ENCODE measurements around the gene ARHGEF38. TPM values are rescaled to one million over a fixed set of nuclear protein-coding genes. Genes with fewer than 3 reads are reported as not detected.

Gene ARHGEF38
- total RNA-seq, 4 donors from 2014 or later, result 0.13 to 0.29 TPM; not detected in 2

DNA sequence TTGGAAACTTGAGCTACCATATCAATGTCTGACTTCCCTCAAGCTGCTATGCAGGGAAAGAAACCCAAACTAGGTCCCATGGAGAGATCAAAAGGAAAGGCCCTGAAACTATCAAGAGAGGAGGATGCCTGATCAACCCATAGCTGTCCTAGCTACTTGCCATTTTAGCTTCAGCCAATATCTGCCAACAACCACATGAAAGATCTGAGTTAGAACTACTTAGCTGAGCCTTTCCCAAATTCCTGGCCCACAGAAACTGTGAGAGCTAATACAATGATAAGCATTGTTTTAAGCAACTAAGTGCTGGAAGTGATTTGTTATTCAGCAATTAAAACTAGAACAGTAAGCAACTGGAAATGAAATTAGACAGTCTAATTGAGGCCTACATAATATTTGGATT, 6.3 kb upstream of the ARHGEF38 start:
- TF ChIP-seq, protein P1, sequence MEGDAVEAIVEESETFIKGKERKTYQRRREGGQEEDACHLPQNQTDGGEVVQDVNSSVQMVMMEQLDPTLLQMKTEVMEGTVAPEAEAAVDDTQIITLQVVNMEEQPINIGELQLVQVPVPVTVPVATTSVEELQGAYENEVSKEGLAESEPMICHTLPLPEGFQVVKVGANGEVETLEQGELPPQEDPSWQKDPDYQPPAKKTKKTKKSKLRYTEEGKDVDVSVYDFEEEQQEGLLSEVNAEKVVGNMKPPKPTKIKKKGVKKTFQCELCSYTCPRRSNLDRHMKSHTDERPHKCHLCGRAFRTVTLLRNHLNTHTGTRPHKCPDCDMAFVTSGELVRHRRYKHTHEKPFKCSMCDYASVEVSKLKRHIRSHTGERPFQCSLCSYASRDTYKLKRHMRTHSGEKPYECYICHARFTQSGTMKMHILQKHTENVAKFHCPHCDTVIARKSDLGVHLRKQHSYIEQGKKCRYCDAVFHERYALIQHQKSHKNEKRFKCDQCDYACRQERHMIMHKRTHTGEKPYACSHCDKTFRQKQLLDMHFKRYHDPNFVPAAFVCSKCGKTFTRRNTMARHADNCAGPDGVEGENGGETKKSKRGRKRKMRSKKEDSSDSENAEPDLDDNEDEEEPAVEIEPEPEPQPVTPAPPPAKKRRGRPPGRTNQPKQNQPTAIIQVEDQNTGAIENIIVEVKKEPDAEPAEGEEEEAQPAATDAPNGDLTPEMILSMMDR (IDR thresholded peaks at IDR 0.05), result no peak
- no peak for TF ChIP-seq POLR2A (IDR thresholded peaks at IDR 0.05)
- Histone ChIP-seq H3K4me1 (no peaks in the 10 kb centered on the region), H3K4me3 (no peak overlapping the region), H3K27me3 (no peaks in the 10 kb centered on the region), H3K9me3 (no peaks in the 10 kb centered on the region), H3K36me3 (no peaks in the 10 kb centered on the region), H3K27ac (no peak overlapping the region)
- DNase-seq, result no peak
- intact Hi-C loops (cut with DNase I), result no loop called here

DNA sequence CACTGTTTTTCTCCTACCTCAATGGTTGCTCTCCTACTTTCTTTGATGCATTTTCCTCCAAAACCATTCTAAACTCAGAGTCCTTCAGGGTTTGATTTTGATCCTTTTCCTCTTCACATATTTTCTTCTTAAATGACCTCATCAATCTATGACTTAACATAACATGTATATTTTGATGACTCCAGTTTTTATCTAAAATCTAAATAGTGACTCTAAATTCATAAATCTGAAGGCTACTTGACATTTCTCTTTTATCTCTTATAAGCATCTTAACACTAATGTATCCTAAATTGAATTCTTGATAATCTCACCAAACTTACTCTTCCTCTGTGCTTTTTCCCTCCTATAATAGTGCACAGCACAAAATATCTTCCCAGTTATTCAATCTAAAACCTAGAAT, 4.7 kb upstream of the ARHGEF38 start:
- intact Hi-C loops (cut with DNase I), result no loop called here
- Histone ChIP-seq H3K4me3 (no peak overlapping the region), H3K9me3 (no peaks in the 10 kb centered on the region), H3K27me3 (no peaks in the 10 kb centered on the region), H3K27ac (no peak overlapping the region), H3K36me3 (no peaks in the 10 kb centered on the region), H3K4me1 (peaks cover 0 to 14% (median 6%) of the 10 kb centered on the region in 3 donors)
- TF ChIP-seq, protein P1 (IDR thresholded peaks at IDR 0.05), result no peak
- no peak for TF ChIP-seq POLR2A (IDR thresholded peaks at IDR 0.05)
- no peak for DNase-seq

DNA sequence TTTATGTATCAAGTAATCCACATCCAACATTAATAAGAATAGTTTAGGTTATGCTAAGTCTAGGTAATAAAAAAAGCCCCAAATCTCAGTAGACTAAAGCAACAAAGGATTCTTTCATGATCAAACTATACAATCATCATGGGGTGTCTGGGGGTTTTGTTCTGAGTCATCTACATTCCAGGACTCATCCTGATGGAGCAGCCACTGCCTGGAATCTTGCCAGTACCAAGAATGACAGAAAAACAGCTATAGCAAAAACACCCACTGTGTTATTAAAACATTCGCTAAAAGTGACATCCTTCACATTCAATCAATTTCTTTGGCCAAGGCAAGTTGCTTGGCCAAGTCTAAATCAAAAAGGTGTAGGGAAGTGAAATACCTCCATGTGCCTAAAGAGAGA, 3.9 kb upstream of the ARHGEF38 start:
- no peaks in the 10 kb centered on the region for H3K27me3 ChIP-seq
- 73 to 100% methylated on average over 1 of the region's 1 CpG for WGBS, 2 donors
- intact Hi-C loops (cut with DNase I), result no loop called here
- H3K9me3 ChIP-seq, result no peaks in the 10 kb centered on the region
- peaks cover 0 to 15% (median 6%) of the 10 kb centered on the region in 3 donors for H3K4me1 ChIP-seq
- H3K4me3 ChIP-seq, result no peak overlapping the region
- H3K36me3 ChIP-seq, result no peaks in the 10 kb centered on the region
- DNase-seq, result no peak
- no peak overlapping the region for H3K27ac ChIP-seq
- TF ChIP-seq, protein P1 (IDR thresholded peaks at IDR 0.05), result no peak
- TF ChIP-seq POLR2A (IDR thresholded peaks at IDR 0.05), result no peak

DNA sequence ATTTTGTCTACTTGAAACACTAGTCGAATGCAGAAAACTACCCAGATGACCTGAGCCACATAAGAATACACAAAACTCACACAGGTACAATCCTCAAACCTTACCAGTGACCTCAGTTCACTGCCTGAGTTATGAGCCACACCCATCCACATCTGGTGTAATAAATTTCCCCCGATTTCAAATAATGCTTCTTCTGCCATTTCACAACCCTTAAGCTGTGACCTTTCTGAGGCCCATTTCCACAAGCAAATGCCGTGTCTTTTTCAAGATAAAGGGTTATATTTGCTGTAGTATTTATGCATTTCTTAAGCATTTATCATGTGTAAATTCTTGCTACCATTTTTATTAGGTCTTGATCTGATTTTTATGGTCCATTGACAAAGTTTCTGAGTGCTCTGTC, 1.8 kb upstream of the ARHGEF38 start:
- no peak for TF ChIP-seq POLR2A (IDR thresholded peaks at IDR 0.05)
- TF ChIP-seq, protein P1 (IDR thresholded peaks at IDR 0.05), result no peak
- intact Hi-C loops (cut with DNase I), result no loop called here
- Histone ChIP-seq H3K4me1 (peaks cover 0 to 15% (median 6%) of the 10 kb centered on the region in 3 donors), H3K27me3 (no peaks in the 10 kb centered on the region), H3K36me3 (no peaks in the 10 kb centered on the region), H3K4me3 (no peak overlapping the region), H3K9me3 (no peaks in the 10 kb centered on the region), H3K27ac (no peak overlapping the region)
- WGBS, 2 donors, result 68 to 70% methylated on average over 3 of the region's 3 CpGs
- no peak for DNase-seq

DNA sequence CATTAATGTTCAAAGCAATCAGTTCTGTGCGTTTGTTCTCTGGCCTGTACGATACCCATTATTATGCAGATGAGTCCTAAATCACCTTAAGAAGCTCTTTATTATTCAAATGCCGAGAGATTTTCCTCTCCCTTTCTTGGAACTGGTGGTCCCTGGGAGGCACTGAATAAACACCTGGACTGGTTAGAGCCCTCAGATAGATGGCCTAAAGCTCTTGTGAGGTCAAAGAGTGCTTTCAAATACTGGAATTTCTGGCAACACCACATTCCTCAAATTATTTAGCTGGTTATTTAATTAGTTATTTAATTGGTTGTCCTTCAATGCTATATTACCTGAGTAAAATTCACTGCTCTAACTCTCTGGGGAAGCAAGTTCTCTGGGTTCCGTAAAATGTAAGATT, 3.0 kb downstream of the ARHGEF38 start:
- no peak for TF ChIP-seq POLR2A (IDR thresholded peaks at IDR 0.05)
- TF ChIP-seq, protein P1 (IDR thresholded peaks at IDR 0.05), result no peak
- H3K27ac ChIP-seq, result no peak overlapping the region
- no peaks in the 10 kb centered on the region for H3K36me3 ChIP-seq
- DNase-seq, result no peak
- intact Hi-C loops (cut with DNase I), result no loop called here
- H3K9me3 ChIP-seq, result no peaks in the 10 kb centered on the region
- peaks cover 0 to 15% (median 6%) of the 10 kb centered on the region in 3 donors for H3K4me1 ChIP-seq
- WGBS, 2 donors, result 65 to 85% methylated on average over 4 of the region's 4 CpGs
- no peaks in the 10 kb centered on the region for H3K27me3 ChIP-seq
- H3K4me3 ChIP-seq, result no peak overlapping the region
